A673 (cell line): ENCODE results near the gene HPSE2.

Source experiments
- EZH2 ChIP-seq: fragments of 200-600 bp; sonication (generic); IDR thresholded peaks from 2 replicates; pipeline ENCODE4 v1.6.1; 2017; ENCODE audit warnings: borderline replicate concordance, low read depth, mild to moderate bottlenecking, mixed read lengths, antibody characterized with exemption, low read length; ENCODE audit not compliant: poor library complexity, severe bottlenecking
- TF ChIP-seq, protein P1 (sequence below): fragments of 300-800, 200-600 bp; sonication (generic); conservative IDR thresholded peaks from 2 replicates; pipeline ENCODE4 v1.5.1; 2017; ENCODE audit warnings: low read depth, mild to moderate bottlenecking, antibody characterized with exemption, low read length, moderate library complexity, mixed read lengths

DNA sequence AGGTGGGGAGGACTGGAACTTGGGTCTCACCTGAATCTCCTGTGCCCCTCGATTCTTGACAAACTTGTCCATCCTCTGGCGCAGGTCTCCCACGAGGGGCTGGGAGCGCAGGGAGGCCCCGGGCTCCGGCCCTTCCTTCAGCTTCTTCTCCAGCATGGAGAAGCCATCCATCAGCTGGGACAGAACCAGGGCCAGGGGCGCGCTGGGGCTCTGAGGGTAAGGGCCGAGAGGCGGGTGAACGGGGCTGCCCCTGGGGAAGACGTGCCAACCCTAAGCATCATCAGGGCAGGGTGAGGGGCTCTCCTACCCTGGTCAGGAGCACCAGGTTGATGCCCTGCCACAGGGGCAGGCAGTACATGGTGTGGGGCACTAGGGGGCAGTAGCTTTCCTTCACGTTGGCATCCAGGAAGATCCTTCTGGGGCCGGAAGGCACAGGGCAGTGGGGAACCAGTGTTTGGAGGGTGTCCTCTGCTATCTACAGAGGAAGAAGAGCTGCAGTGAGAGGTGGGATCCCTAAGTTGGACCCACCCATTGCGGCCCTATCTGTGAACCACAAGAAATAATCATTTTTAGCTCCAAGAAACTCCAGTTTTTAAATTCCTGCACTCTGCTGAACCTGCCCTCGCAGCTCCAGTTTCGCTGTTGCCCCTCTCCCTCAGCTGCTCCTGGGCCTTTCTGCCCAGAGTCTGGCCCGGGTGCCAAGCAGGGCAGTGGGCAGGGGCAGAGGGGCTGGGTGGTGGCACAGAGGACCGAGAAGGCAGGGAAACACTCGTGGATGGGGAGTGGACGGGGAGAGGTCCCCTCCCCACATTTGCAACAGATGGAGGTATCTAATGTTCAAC lies 809.9 kb downstream of the HPSE2 start:
- TF ChIP-seq, protein P1, sequence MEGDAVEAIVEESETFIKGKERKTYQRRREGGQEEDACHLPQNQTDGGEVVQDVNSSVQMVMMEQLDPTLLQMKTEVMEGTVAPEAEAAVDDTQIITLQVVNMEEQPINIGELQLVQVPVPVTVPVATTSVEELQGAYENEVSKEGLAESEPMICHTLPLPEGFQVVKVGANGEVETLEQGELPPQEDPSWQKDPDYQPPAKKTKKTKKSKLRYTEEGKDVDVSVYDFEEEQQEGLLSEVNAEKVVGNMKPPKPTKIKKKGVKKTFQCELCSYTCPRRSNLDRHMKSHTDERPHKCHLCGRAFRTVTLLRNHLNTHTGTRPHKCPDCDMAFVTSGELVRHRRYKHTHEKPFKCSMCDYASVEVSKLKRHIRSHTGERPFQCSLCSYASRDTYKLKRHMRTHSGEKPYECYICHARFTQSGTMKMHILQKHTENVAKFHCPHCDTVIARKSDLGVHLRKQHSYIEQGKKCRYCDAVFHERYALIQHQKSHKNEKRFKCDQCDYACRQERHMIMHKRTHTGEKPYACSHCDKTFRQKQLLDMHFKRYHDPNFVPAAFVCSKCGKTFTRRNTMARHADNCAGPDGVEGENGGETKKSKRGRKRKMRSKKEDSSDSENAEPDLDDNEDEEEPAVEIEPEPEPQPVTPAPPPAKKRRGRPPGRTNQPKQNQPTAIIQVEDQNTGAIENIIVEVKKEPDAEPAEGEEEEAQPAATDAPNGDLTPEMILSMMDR: peak; percentile 76
- TF ChIP-seq EZH2: no peak
